ENCODE measurements around the gene OPALIN. TPM values are rescaled to one million over a fixed set of nuclear protein-coding genes. Genes with fewer than 3 reads are reported as not detected.

The OPALIN gene
- total RNA-seq, 4 donors from 2014 or later: not detected

DNA sequence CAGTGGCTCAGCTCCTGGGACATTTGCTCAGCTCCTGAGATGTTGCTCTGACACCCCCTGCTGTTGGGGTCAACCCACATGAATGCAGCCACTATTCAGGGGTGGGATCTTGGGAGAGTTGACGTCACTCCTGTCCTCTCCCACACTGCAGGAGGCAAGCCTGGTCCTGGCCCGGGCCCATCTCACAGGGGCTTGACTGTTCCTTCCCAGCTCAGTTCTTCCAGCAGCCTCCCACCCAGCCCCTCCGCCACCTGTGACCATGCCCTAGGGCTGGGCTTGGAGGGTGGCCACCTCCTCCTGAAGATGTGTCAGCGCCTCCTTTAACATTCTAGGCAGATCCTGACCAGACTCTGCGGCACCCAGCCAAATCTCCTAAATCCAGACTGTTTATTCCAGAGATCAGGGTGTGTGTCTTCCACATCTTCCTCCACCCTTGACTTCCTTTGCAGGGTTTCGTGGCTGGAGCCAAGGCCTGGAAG, 19.1 kb upstream of the OPALIN start:
- TF ChIP-seq, protein P1, sequence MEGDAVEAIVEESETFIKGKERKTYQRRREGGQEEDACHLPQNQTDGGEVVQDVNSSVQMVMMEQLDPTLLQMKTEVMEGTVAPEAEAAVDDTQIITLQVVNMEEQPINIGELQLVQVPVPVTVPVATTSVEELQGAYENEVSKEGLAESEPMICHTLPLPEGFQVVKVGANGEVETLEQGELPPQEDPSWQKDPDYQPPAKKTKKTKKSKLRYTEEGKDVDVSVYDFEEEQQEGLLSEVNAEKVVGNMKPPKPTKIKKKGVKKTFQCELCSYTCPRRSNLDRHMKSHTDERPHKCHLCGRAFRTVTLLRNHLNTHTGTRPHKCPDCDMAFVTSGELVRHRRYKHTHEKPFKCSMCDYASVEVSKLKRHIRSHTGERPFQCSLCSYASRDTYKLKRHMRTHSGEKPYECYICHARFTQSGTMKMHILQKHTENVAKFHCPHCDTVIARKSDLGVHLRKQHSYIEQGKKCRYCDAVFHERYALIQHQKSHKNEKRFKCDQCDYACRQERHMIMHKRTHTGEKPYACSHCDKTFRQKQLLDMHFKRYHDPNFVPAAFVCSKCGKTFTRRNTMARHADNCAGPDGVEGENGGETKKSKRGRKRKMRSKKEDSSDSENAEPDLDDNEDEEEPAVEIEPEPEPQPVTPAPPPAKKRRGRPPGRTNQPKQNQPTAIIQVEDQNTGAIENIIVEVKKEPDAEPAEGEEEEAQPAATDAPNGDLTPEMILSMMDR (IDR thresholded peaks at IDR 0.05): no peak
- TF ChIP-seq POLR2A (IDR thresholded peaks at IDR 0.05): no peak
- H3K4me3 ChIP-seq (ENCODE audit: low read depth, poor library complexity, severe bottlenecking): no peak overlapping the region
- 9 to 36% methylated on average over 5 to 6 of the region's 6 CpGs for WGBS, 2 donors
- peak in 1 of 2 donors; percentile 37 for DNase-seq (ENCODE audit: low spot score in 2 of 2)
- intact Hi-C loops (cut with DNase I; ENCODE audit: low total_unique reads): no loop called here

DNA sequence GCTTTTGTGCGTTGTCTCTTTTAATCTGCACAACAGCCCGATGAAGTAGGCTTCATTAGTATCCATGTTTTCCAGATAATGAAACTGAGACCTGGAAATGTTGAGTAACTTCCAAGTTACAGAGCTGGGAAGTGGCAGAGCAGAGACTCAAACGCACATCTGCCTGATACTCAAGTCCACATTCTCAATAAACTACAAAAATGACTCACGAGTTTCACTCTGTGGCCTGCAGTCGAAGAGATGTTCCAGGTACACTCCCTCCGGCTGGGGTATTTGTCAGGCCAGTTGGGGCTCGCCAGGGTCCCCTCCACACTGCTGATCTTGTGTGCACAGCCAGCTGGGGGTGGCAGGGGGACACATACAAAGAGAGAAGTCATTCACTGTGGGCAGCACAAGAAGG, 17.7 kb upstream of the OPALIN start:
- WGBS, 2 donors: 30 to 41% methylated on average over 7 of the region's 7 CpGs
- intact Hi-C loops (cut with DNase I; ENCODE audit: low total_unique reads): no loop called here
- TF ChIP-seq, protein P1 (IDR thresholded peaks at IDR 0.05): no peak
- no peak for TF ChIP-seq POLR2A (IDR thresholded peaks at IDR 0.05)
- H3K4me3 ChIP-seq (ENCODE audit: low read depth, poor library complexity, severe bottlenecking): no peak overlapping the region
- no peak for DNase-seq (ENCODE audit: low spot score in 2 of 2)

DNA sequence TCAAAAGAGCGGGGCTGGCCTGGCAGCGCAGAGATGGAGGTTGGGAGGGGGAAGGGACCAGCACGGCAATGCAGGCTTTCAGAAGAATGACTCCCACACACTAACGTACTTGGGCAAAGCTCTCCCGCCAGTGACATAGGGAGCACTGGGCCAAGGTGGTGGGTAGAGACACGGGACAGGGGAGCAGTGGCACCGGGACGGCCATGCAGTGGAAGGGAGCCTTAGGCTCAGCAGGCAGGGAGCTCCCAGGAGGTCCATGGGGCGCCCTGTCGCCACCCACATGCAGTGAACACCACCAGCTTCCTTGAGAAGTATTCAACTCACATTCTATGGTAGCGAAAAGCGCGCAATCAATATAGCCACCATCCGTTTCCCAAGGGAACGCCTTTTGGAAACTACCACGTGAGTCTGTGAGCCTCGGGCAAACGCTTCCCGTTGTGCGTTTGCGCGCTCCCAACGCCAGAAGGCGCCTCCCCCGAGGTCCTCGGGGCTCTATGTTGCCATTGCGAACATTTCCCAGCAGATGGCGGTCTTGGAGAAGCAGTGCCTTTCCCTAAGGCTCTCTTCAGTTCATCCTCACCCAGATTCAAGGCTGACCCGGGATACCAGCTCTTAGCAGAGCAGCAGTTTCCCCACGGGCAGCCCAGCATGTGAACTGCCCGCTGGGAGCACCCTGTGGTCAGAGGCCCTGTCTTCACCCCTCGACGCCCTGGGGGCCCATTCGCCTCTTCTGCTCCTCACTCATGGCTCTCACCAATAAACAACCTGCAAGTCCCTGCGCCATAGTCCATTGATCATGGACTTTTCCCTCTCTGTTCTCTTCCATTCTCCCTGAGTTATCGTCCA, 16.4 kb upstream of the OPALIN start:
- intact Hi-C loops (cut with DNase I; ENCODE audit: low total_unique reads): no loop called here
- WGBS, 2 donors: 6 to 8% methylated on average over 33 to 35 of the region's 36 CpGs
- no peak for TF ChIP-seq POLR2A (IDR thresholded peaks at IDR 0.05)
- TF ChIP-seq, protein P1 (IDR thresholded peaks at IDR 0.05): peak in 1 of 3 donors; percentile 52
- peak; percentile 82 to 96 for DNase-seq (ENCODE audit: low spot score in 2 of 2)
- no peak overlapping the region for H3K4me3 ChIP-seq (ENCODE audit: low read depth, poor library complexity, severe bottlenecking)

DNA sequence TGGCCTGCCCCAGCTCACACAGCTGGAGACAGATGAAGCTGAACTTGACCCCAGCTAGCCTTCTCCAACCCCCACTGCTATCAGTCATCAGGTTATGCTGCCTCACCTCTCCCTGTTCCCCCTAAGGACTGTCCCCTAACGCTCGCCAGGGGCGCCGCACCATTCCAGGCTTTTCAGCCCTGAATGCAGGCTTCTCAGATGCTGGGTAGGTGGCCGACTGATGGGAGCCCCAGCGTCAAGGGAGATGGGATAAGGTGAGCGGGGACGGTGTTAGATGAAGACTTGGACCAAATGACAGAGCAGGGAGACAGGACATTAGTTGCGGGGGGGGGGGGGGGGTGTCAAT, 15.8 kb upstream of the OPALIN start:
- no peak overlapping the region for H3K4me3 ChIP-seq (ENCODE audit: low read depth, poor library complexity, severe bottlenecking)
- intact Hi-C loops (cut with DNase I; ENCODE audit: low total_unique reads): no loop called here
- no peak for DNase-seq (ENCODE audit: low spot score in 2 of 2)
- no peak for TF ChIP-seq POLR2A (IDR thresholded peaks at IDR 0.05)
- TF ChIP-seq, protein P1 (IDR thresholded peaks at IDR 0.05): no peak
- 28 to 36% methylated on average over 9 of the region's 9 CpGs for WGBS, 2 donors

DNA sequence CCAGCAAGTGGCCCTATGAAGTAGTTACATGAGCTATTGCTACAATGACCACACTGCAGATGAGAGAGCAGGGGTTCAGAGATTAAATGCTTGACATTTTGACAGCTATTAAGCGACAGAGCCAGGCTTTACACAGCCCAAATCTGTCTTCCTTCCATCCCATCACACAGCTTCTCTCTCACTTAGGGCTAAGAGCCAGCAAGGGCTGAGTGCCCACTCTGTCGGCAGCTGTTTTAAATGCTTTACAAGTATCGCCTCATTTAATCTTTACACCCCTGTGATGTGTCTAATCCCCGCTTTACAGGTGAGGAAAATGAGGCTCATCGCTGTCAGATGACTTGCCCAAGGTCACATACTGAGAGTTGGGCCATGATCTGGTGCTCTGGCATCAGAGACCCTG, 15.2 kb upstream of the OPALIN start:
- no peak overlapping the region for H3K4me3 ChIP-seq (ENCODE audit: low read depth, poor library complexity, severe bottlenecking)
- intact Hi-C loops (cut with DNase I; ENCODE audit: low total_unique reads): no loop called here
- DNase-seq (ENCODE audit: low spot score in 2 of 2): no peak
- no peak for TF ChIP-seq POLR2A (IDR thresholded peaks at IDR 0.05)
- TF ChIP-seq, protein P1 (IDR thresholded peaks at IDR 0.05): no peak
- whole genome bisulfite sequencing, 2 donors: 77 to 85% methylated on average over 5 of the region's 5 CpGs

Measured in lower leg skin (tissue), 4 donors.